PC-3 (cell line): ENCODE results near the gene TMEM192. TPM values are rescaled to one million over a fixed set of nuclear protein-coding genes. Genes with fewer than 3 reads are reported as not detected.

Source experiments
- ATAC-seq: fragments of 200-7000 bp; cut with Tn5 transposase; 2 replicates; pipeline ENCODE4 v1.9.1; 2020; ENCODE audit warnings: mild to moderate bottlenecking, moderate library complexity
- BruUV-seq: library from RNA; stranded (reverse); fragments of 400-500 nt; replicated peaks from 2 replicates; lab custom pipeline; 2021; lab: Mats Ljungman, UMichigan
- CTCF ChIA-PET: fragments of 300-600 bp; sonication (Branson Sonifier 250); formaldehyde crosslinking; loops from one replicate; lab custom pipeline; 2022; ENCODE audit warnings: antibody characterized with exemption; lab: Charles Lee
- POLR2A ChIA-PET: fragments of 300-600 bp; sonication (Branson Sonifier 250); formaldehyde crosslinking; loops from one replicate; lab custom pipeline; 2022; ENCODE audit warnings: antibody characterized with exemption; ENCODE audit not compliant: unreplicated experiment; lab: Charles Lee
- DNase-seq: peaks from one replicate; pipeline ENCODE4 v3.0.0-alpha.2; 2015
- H2AFZ ChIP-seq: fragments of 300-600 bp; sonication (generic); 2 replicates; pipeline ENCODE4 v1.6.0; 2016; ENCODE audit warnings: antibody characterized with exemption, low read length
- H3F3A ChIP-seq: fragments of 300-600 bp; sonication (generic); one replicate; pipeline ENCODE4 v1.6.0; 2017; ENCODE audit warnings: antibody characterized with exemption, low read length, control low read depth, mild to moderate bottlenecking; ENCODE audit not compliant: unreplicated experiment
- H3K27ac ChIP-seq: fragments of 300-600 bp; sonication (generic); 2 replicates; pipeline ENCODE4 v1.5.1; 2016; ENCODE audit warnings: mild to moderate bottlenecking, low read length
- H3K27me3 ChIP-seq: fragments of 300-600 bp; sonication (generic); 2 replicates; pipeline ENCODE4 v1.6.1; 2016; ENCODE audit warnings: low read length, mixed read lengths
- H3K36me3 ChIP-seq: fragments of 300-600 bp; sonication (generic); 2 replicates; pipeline ENCODE4 v1.6.1; 2016; ENCODE audit warnings: low read depth, mixed run types, low read length, mixed read lengths
- H3K4me1 ChIP-seq: fragments of 300-600 bp; sonication (generic); 2 replicates; pipeline ENCODE4 v1.5.1; 2016; ENCODE audit warnings: low read length; ENCODE audit not compliant: insufficient read depth
- H3K4me2 ChIP-seq: fragments of 300-600 bp; sonication (generic); 2 replicates; pipeline ENCODE4 v1.6.0; 2016; ENCODE audit warnings: low read length
- H3K4me3 ChIP-seq: fragments of 300-600 bp; sonication (generic); 2 replicates; pipeline ENCODE4 v1.5.1; 2016; ENCODE audit warnings: mild to moderate bottlenecking, low read length, mixed read lengths
- H3K79me2 ChIP-seq: fragments of 300-600 bp; sonication (generic); 2 replicates; pipeline ENCODE4 v1.6.1; 2017; ENCODE audit warnings: low read length, mixed read lengths
- H3K9ac ChIP-seq: fragments of 300-600 bp; sonication (generic); 2 replicates; pipeline ENCODE4 v1.6.0; 2016; ENCODE audit warnings: mild to moderate bottlenecking, low read length
- H3K9me2 ChIP-seq: fragments of 300-600 bp; sonication (generic); replicated peaks from 2 replicates; pipeline ENCODE4 v1.6.1; 2016; ENCODE audit warnings: mixed run types, low read length, mixed read lengths
- H3K9me3 ChIP-seq: fragments of 300-600 bp; sonication (generic); 2 replicates; pipeline ENCODE4 v1.6.1; 2016; ENCODE audit warnings: low read length, mixed read lengths
- H4K20me1 ChIP-seq: fragments of 300-600 bp; sonication (generic); 2 replicates; pipeline ENCODE4 v1.6.1; 2016; ENCODE audit warnings: low read length, mixed read lengths
- EZH2 ChIP-seq: fragments of 300-600 bp; sonication (generic); IDR thresholded peaks from one replicate; pipeline ENCODE4 v1.6.1; 2017; ENCODE audit warnings: antibody characterized with exemption, mild to moderate bottlenecking, low read length; ENCODE audit not compliant: unreplicated experiment
- EZH2phosphoT487 ChIP-seq: fragments of 300-600 bp; sonication (generic); IDR thresholded peaks from 2 replicates; pipeline ENCODE4 v1.6.1; 2018; ENCODE audit warnings: mild to moderate bottlenecking, antibody characterized with exemption, low read length, borderline replicate concordance
- intact Hi-C: fragments of 100-400 bp; cut with micrococcal nuclease; formaldehyde crosslinking; loops from 2 replicates; pipeline ENCODE4 v1.9.0; 2023
- total RNA-seq: library from RNA; depleted of rRNA; stranded (reverse); fragments of >200 nt; gene quantifications from 2 replicates; pipeline ENCODE4 v1.2.3, GENCODE V29; 2014
- TF ChIP-seq, protein P1 (sequence below): fragments of 300-600 bp; sonication (generic); conservative IDR thresholded peaks from 2 replicates; pipeline ENCODE4 v1.5.1; 2017; ENCODE audit warnings: antibody characterized with exemption, low read depth, mild to moderate bottlenecking, low read length

Gene TMEM192
- total RNA-seq, 1 experiment from 2014 or later = 7.4 TPM

DNA sequence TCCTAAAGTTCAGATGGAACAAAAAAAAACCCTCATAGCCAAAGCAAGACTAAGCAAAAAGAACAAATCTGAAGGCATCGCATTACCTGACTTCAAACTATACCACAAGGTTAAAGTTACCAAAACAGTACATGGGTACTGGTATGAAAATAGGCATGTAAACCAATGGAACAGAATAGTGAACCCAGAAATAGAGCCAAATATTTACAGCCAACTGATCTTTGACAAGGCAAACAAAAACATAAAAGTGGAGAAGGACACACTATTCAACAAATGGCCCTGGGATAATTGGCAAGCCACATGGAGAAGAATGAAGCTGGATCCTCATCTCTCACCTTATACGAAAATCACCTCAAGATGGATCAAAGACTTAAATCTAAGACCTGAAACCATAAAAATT lies 44.2 kb upstream of the TMEM192 start:
- POLR2A ChIA-PET = no interaction called here

DNA sequence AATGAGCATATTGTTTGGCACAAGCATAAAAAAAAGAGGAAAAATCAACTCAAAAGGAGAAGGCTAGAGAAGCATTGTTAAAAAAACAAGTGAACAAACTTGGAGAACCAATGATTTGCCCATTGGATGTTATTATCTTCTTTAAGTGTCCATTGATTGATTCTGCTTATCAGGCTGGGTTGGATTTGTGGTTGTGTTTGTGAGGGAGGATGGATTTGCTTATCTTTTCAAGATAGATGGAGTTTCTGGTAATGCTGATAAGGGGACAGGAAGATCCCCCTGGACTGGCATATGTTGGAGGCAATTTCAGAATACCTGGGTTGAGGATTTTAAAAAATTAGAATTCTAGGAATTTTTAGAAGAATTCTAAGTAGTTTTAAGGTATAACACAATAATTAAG lies 41.8 kb upstream of the TMEM192 start:
- POLR2A ChIA-PET = no interaction called here
- Histone ChIP-seq H3F3A (no peaks in the 10 kb centered on the region), H3K9me2 (no peaks in the 10 kb centered on the region), H3K27ac (no peak overlapping the region), H3K4me2 (no peak overlapping the region), H3K79me2 (no peaks in the 10 kb centered on the region), H3K9ac (no peak overlapping the region), H3K9me3 (no peaks in the 10 kb centered on the region), H3K36me3 (no peaks in the 10 kb centered on the region), H2AFZ (no peak overlapping the region), H3K4me1 (no peaks in the 10 kb centered on the region), H3K4me3 (no peak overlapping the region), H4K20me1 (no peaks in the 10 kb centered on the region), H3K27me3 (no peaks in the 10 kb centered on the region)
- no peak for DNase-seq
- intact Hi-C loops = no loop called here
- CTCF ChIA-PET = no interaction called here
- BruUV-seq = no TSS peak
- ATAC-seq = no peak
- TF ChIP-seq EZH2 = no peak
- TF ChIP-seq, protein P1, sequence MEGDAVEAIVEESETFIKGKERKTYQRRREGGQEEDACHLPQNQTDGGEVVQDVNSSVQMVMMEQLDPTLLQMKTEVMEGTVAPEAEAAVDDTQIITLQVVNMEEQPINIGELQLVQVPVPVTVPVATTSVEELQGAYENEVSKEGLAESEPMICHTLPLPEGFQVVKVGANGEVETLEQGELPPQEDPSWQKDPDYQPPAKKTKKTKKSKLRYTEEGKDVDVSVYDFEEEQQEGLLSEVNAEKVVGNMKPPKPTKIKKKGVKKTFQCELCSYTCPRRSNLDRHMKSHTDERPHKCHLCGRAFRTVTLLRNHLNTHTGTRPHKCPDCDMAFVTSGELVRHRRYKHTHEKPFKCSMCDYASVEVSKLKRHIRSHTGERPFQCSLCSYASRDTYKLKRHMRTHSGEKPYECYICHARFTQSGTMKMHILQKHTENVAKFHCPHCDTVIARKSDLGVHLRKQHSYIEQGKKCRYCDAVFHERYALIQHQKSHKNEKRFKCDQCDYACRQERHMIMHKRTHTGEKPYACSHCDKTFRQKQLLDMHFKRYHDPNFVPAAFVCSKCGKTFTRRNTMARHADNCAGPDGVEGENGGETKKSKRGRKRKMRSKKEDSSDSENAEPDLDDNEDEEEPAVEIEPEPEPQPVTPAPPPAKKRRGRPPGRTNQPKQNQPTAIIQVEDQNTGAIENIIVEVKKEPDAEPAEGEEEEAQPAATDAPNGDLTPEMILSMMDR = no peak
- no peak for TF ChIP-seq EZH2phosphoT487

More for the DNA sequence above, 44.2 kb upstream of the TMEM192 start:
- no peaks in the 10 kb centered on the region for H3K36me3 ChIP-seq
- H2AFZ ChIP-seq = no peak overlapping the region
- H3K4me1 ChIP-seq = no peaks in the 10 kb centered on the region
- no peaks in the 10 kb centered on the region for H3F3A ChIP-seq
- intact Hi-C loops = no loop called here
- no peak for ATAC-seq
- H3K27ac ChIP-seq = no peak overlapping the region
- no TSS peak for BruUV-seq
- H3K4me2 ChIP-seq = no peak overlapping the region
- no peaks in the 10 kb centered on the region for H3K27me3 ChIP-seq
- no peak overlapping the region for H3K4me3 ChIP-seq
- CTCF ChIA-PET = no interaction called here
- TF ChIP-seq EZH2phosphoT487 = no peak
- TF ChIP-seq, protein P1 = no peak
- TF ChIP-seq EZH2 = no peak
- H4K20me1 ChIP-seq = no peaks in the 10 kb centered on the region
- H3K9me3 ChIP-seq = no peaks in the 10 kb centered on the region
- H3K79me2 ChIP-seq = no peaks in the 10 kb centered on the region
- H3K9me2 ChIP-seq = no peaks in the 10 kb centered on the region
- DNase-seq = no peak
- no peak overlapping the region for H3K9ac ChIP-seq

DNA sequence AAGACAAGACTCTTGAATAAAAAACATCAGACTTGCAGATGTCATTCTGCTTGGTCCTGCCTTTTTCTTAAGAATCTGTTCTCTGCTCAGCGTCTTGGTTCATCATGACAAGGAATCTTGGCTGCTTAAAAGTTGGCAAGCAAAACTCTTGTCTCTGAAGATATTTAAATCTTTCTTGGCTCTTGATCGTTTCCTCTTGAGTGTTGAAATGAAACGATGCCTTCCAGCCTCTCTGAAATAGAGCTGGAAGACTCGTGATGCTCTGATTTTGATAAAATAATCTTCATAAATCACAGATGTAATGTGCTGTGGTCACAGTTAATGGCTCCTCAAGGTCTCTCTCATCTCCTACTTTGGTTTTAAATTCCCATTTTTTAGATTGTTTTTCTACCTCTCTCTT lies 39.9 kb upstream of the TMEM192 start:
- Histone ChIP-seq H3K9me3 (no peaks in the 10 kb centered on the region), H3K9ac (no peak overlapping the region), H3K4me2 (no peak overlapping the region), H3K4me3 (no peak overlapping the region), H3K79me2 (no peaks in the 10 kb centered on the region), H3K36me3 (no peaks in the 10 kb centered on the region), H3K27me3 (no peaks in the 10 kb centered on the region), H4K20me1 (no peaks in the 10 kb centered on the region), H3F3A (no peaks in the 10 kb centered on the region), H3K27ac (no peak overlapping the region), H2AFZ (no peak overlapping the region), H3K4me1 (no peaks in the 10 kb centered on the region), H3K9me2 (no peaks in the 10 kb centered on the region)
- BruUV-seq = no TSS peak
- intact Hi-C loops = no loop called here
- TF ChIP-seq, protein P1 = no peak
- TF ChIP-seq EZH2phosphoT487 (no peak), EZH2 (no peak)
- DNase-seq (no peak), ATAC-seq (no peak)
- CTCF ChIA-PET = no interaction called here
- POLR2A ChIA-PET = no interaction called here
